GM20431 (cell line): ENCODE data around the gene LGALS1.

ENCODE experiments used
- in situ Hi-C: fragments of 300-500 bp; cut with MseI, MboI; formaldehyde crosslinking; loops from one replicate; pipeline ENCODE4 v1.15.0; 2020; ENCODE audit warnings: low sequenced_read_pairs; ENCODE audit not compliant: unreplicated experiment

LGALS1 gene

DNA sequence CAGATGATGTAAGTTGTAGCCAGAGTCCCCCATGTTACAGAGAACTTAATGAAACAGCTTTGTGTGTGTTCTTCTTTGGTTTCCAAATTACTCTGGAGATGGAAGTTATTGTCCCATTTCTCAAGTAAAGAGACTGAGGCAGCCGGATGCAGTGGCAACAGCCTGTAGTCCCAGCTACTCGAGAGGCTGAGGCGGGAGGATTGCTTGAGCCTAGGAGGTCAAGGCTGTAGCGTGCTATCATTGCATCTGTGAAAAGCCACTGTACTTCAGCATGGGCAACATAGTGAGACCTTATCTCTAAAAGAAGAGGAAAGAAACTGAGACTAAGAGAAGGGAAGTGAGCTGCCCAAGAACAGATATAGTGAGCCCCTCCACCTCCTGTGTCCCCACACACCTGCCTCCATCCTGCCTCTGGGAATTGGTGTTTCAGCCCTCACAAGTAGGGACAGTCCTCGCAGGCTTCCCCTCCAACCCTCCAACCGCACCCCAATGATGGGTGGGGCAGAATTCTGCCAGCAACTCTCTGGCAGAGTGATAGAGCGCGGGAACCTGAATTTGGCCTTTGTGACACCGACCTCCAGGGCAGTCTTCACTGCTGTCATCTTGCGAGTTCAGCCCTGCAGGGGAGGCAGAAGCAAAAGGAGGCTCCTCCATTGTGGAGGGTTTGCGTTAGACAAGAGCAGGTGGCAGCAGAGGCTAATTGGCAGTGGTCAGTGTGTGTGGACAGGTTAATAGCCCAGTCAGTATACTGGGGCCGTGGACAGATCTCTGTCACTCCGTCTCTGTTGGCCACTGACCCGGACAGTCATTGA is 15.3 kb upstream of the LGALS1 start:
- in situ Hi-C loops: no loop called here

DNA sequence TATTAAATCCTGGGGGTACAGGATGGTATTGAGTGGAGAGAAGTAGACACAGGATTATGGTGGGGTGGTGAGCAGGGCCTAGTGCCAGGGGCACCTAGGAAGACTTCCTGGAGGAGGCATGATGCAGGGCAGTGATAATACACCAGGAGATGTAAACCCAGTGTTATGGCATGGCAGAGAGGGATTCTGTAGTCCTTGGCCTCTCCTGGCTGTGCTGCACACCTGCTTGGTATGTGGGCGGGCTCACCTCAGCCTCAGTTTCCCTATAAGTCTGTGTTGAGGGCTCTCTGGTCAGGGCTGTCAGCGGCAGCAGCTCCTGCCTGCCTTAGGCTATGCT is 14.8 kb upstream of the LGALS1 start:
- in situ Hi-C loops: no loop called here

DNA sequence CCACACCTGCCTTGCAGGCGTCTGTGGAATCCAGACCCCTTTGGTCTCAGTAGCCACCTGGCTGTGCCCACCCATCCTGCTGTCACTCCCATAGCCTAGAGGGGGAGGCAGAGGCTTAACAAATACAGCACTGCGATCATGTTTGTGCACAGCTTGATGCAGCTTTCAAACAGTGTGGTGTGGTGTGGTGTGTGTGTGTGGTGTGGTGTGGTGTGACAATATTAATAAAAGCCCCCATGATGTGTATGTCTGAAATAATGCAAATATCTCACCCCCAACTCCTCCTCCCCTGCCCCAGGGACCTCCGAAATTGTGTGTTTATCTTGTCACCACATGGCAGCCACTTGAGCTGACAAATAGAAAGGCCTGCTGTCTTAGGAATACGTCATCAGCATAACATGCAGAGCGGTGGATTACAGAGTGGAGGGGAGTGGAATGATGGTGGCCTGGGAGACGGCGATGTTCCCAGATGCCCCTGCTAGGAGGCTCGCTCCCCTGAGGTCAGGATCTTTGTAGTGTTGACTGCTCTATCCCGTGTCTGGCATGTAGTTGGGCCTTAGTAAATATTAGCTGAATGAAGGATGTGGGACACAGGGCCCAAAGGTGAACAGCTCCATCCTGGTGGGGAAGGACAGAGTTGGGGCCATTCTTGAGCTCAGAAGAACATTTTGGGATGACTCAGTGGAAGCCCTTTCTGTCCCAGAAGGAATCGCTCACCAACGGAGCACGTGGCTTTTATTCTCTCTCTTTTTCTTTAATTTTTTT is 14.1 kb upstream of the LGALS1 start:
- in situ Hi-C loops: no loop called here

DNA sequence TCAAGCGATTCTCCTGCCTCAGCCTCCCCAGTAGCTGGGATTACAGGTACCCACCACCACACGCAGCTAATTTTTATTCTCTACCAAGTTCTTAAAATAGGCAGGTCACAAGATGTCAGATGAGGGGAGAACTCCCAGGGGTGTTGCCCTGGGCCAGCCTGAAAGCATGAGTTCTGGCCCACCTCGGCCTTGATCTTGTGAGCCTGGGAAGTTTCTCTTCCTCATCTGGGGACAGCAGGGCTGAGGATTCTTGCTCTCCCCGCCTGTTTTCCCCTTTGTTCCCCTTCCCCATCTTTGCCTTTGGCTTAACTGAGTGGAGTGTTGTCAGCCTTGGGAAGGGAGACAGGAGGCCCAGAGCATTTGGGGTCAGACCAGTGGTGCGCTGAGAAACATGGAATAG is 13.4 kb upstream of the LGALS1 start:
- in situ Hi-C loops: no loop called here

DNA sequence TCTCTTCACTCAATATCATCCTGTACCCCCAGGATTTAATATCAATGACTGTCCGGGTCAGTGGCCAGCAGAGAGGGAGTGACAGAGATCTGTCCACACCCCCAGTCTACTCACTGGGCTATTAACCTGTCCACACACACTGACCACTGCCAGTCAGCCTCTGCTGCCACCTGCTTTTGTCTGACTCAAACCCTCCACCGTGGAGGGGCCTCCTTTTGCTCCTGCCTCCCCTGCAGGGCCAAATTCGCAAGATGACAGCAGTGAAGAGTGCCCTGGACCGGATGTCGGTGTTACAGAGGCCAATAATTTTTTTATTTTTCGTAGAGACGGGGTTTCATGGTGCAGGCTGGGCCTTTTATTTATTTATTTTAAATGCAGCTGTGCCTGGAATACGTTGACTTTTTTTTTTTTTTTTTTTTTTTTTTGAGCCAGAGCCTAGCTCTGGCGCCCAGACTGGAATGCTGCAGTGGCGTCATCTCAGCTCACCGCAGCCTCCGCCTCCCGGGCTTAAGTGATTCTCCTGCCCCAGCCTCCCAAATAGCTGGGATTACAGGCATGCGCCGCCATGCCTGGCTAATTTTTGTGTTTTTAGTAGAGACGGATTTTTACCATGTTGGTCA is 11.8 kb upstream of the LGALS1 start:
- in situ Hi-C loops: no loop called here

DNA sequence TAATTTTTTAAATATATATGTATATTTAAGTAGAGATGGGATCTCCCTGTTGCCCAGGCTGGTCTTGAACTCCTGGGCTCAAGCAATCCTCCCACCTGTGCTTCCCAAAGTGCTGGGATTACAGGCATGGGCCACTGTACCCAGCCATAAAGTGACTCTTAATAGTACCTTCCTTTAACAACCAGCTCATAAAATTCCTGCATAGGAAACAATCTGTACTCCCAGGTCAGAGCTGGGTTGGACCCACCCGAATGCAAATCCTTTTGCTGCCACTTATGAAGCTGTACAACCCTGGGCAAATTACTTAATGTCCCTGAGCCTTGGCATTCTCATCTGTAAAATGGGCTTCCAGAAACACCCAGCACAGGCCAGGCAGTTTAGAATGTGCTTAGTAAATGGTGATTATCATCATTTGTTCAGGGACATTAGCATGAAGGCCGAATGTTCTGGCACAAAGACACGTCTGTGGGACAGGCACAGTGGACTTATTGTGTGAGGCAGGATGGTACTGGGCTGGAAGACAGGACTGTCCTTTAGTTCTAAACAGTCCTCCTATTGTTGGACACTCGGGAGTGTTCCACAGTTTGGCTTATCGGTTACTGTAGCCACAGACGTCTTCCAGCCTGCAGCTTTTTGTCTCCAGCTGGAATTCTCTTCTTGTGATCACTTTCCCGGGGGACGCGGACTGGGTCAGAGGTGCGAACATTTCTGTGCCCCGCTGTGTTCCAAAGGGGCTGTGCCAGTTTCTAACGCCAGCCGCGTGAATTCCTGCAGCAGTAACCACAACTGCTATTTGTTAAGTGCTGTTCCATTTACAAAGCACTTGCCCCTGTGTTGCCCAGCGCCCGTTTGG is 11.0 kb upstream of the LGALS1 start:
- in situ Hi-C loops: no loop called here

DNA sequence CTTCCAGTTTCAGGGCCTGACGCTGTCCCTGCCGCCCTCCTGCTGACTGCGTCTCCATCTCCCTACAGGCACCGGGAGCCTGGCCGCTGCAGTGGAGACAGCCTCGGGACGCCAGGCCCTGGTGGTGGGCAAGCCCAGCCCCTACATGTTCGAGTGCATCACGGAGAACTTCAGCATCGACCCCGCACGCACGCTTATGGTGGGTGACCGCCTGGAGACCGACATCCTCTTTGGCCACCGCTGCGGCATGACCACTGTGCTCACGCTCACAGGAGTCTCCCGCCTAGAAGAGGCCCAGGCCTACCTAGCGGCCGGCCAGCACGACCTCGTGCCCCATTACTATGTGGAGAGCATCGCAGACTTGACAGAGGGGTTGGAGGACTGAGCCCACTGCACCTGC is 9.9 kb upstream of the LGALS1 start:
- in situ Hi-C loops: no loop called here

DNA sequence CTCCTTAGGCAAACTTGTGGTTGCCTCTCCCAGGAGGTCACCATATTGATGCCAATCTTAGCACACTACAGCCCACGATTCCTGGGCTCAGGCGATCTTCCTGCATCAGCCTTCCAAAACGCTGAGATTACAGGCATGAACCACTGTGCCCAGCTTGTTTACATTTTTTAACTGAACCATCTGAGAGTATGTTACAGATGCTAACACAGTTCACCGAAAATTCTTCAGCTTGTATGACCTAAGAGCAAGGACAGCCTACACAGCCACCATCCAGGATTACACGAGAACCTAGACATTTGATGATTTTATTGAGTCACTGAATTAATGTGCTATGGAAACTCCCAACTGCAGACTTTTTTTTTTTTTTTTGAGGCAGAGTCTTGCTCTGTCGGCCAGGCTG is 5.8 kb upstream of the LGALS1 start:
- in situ Hi-C loops: no loop called here

DNA sequence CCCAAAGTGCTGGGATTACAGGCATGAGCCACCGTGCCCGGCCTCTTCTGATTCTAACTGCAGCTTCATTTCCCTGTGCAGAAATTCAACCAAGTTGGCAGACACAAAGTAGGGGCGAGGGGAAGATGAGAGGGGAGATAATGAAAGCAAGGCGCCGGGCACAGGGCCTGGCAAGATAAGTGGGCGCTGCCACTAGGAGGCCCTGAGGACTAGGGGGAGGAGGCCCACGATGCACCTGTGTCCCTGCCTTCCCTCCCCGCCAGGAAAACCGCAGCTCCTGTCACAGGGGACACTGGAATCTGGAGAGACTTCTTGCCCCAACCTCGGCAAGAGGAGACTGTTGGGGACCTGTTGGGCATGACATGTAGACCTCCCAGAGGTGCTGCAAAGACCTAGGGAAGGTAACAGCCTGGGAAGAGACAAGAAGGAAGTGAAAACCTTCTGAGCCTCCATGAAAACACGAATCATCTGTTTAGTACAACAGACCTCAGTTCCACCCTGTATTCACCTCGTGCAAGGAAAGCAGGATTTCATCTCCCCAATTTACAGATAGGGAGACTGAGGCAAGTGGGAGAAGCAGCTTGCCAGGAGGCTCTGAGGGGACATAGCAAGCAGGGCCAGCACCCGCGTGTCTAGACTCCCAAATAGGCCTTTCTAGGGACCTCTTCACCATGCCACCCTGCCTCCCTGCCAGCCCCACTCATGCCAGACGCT is 3.1 kb upstream of the LGALS1 start:
- in situ Hi-C loops: no loop called here

DNA sequence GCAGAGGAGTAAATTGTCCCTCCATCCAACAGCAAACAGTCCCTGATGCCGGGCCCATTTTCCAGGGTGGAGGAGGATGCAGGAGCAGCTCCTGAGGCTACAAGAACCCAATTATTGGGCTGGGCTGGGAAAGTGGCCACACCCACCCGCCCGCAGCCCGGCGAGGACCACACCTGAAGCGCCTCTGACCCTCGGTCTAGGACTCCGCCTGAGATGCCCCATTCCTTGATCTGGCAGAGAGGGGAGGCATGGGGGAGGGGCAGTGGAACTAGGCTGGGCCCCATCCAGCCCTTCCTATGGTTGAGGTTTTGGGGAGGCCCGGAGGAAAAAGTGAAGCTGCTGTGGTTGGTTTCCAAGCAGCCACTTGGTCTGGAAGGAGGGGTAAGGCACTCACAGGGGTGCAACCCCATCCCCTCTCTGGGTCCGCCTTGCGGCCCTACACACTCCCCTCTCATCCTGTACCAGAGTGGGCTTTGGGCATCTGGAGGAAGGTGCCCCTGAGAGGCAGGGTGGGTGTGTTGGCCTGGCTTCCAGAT is 2.4 kb upstream of the LGALS1 start:
- in situ Hi-C loops: no loop called here

DNA sequence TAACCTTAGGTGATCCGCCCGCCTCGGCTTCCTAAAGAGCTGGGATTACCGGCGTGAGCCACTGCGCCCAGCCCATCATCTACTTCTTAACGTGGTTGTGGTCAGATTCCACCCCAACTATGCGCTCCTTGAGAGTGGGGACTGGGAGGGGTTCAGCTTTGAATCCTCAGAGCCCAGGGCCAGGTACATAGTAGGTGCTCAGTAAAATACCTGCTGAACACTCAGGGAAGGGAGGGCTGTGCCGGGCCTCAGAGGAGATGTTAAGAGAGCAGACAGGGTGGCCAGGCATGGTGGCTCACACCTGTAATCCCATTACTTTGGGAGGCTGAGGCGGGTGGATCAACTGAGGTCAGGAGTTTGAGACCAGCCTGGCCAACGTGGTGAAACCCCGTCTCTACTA is 1.2 kb upstream of the LGALS1 start:
- in situ Hi-C loops: no loop called here

DNA sequence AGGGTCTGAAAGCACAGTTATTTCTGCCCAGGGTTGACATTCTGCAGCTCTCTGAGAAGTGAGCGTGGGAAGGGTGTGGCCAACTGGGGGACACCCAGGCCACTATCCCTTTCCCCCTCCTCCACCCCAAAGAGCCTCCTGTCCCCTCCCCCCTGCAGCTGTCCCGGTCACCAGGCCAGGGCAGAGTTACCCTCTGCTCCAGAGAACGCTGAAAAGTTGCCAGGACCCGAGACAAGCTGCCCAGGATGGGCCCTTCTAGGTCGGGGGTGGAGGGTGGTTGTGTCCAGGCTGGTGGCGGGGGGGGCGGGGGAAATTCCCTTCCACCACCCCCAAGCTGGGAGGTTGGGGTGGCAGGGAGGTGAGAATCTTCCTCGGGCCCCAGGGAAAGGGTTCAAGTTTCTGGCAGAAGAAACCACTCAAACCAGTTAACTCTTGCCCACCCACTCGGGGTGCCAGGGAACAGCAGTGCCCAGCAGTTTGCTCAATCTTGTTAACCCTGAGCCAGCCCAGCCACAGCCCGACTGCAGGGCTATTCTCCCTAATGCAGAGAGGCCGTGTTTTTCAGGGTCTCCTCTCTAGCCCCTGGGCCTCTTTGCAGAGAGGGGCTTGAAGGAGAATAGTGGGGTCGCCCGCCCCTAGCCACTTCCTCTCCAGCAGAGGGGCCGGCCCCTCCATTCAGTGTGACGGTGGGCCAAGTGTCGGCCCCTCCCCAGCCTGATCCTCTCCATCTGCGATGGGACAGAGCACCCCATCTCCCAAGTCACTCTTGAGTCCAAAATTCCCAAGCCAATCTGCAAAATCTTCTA is 697 bp downstream of the LGALS1 start:
- in situ Hi-C loops: no loop called here

DNA sequence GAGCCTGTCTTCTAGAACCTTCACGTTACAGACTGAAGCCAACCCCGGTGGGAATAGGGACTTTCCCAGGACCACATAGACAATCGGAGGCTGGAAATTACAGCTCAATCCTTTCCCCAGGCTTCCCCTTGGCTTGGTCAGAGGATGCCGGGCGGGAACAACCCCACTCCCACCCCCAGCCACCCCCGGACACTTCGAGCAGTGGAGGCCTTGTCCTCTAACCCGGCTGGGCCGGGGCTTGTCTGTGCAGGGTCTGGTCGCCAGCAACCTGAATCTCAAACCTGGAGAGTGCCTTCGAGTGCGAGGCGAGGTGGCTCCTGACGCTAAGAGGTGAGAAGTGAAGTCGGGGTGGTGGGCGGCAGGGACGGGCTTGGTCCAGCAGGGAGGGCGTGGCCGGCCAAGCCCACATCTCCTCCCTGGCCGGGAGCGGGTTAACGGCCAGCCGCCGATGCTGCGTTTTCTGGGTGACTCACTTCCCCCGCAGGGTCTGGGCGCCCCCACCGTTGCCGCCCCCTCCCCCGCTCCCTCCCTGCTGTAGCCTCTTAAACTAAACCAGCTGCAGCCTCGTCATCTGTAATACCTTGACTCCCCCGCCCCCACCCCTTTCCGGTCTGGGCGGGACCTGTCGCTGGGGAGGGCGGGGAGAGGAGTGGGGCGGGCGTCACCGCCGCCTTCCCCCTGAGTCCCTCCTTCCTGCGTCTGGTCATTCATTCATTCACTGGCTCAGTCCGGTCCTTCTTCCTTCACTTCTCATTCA is 1.5 kb downstream of the LGALS1 start:
- in situ Hi-C loops: no loop called here

DNA sequence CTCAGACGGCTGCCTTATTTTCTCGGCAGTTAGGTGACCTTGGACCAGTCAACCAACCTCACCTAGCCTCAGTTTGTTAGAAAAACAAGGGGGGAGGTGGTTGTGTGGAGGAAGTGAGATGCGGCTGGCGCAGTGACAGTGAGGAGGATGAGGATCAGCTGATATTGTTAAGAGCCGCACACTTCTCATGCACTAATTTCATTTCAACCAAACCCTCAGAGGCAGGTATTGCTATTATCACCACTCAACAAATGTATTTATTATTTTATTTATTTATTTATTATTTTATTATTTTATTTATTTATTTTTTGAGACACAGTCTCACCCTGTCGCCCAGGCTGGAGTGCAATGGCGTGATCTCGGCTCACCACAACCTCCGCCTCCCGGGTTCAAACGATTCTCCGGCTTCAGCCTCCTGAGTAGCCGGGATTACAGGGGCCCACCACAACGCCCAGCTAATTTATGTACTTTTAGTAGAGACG is 2.1 kb downstream of the LGALS1 start:
- in situ Hi-C loops: no loop called here

DNA sequence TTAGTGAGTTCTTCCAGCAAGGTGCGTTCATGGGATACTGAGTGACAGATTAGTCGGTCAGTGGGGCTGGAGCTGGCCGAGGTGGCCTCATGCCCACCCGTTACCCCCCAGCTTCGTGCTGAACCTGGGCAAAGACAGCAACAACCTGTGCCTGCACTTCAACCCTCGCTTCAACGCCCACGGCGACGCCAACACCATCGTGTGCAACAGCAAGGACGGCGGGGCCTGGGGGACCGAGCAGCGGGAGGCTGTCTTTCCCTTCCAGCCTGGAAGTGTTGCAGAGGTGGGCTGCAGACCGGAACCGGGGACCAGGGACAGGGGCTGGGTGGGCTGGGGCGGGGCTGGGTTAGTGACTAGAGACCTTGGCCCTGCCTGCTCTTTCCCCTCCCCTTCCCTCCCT is 2.9 kb downstream of the LGALS1 start:
- in situ Hi-C loops: no loop called here

DNA sequence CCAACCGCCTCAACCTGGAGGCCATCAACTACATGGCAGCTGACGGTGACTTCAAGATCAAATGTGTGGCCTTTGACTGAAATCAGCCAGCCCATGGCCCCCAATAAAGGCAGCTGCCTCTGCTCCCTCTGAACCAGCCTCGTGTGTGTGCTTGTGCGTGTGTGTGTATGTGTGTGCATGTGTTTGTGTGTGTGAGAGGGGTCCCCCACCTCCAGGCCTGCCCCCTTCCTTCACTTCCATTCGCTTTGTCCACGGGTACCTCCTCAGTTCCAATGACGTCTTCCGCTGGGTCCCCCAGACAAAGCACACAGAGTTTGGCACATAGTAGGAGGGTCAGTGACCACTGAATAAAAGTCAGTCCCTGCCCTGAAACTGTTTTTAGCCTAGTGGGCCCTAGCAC is 4.2 kb downstream of the LGALS1 start:
- in situ Hi-C loops: no loop called here

DNA sequence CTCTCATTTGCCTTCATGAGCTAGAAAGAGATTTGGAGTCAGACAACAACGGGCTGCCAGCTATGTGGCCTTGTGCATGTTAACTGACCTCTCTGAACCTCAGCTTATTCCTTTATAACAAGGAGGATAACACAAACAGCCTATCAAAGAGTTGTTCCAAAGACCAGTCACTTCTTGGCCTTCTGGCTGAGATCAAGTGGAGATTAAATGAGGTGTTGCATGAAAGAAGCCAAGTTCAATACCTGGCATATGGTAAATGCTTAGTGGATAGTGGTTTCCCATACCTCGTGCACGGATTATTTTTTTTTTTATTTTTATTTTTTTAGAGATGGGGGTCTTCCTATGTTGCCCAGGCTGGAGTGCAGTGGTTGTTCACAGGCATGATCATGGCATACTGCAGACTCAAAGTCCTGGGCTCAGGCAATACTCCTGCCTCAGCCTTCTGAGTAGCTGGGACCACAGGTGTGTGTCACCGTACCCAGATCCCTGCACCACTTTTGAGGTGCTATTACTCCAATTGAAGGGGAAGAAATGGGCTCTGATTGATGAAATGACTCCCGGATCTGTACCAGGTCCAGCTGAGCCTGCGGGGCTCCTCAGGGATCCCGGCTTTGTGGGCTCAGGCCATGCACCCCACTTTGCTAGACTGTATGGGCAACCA is 4.9 kb downstream of the LGALS1 start:
- in situ Hi-C loops: no loop called here
